IMR-90 (cell line): ENCODE data around the gene CUEDC2. TPM values are rescaled to one million over a fixed set of nuclear protein-coding genes. Genes with fewer than 3 reads are reported as not detected.
A peak's percentile ranks its signal among the peaks of the same experiment; 100 is the strongest.

Experiments used
- ATAC-seq: fragments of 200-7000 bp; cut with Tn5 transposase; 2 replicates; pipeline ENCODE4 v1.9.1; 2020; ENCODE audit warnings: low read depth, mild to moderate bottlenecking, moderate library complexity
- BruUV-seq: library from RNA; stranded (reverse); fragments of 400-500 nt; replicated peaks from 2 replicates; lab custom pipeline; 2021; lab: Mats Ljungman, UMichigan
- CTCF ChIA-PET: fragments of 300-600 bp; formaldehyde crosslinking; extraction: SDS; loops from one replicate; lab custom pipeline; 2021; ENCODE audit warnings: antibody characterized with exemption; lab: Yijun Ruan, JAX
- POLR2A ChIA-PET: fragments of 300-600 bp; sonication (Branson Sonifier 250); formaldehyde crosslinking; loops from one replicate; lab custom pipeline; 2022; ENCODE audit warnings: antibody characterized with exemption; ENCODE audit not compliant: unreplicated experiment; lab: Charles Lee
- DNase-seq: peaks from one replicate; pipeline ENCODE4 v3.0.0; 2013
- H2AFZ ChIP-seq: replicated peaks from 2 replicates; pipeline ENCODE3; 2013; ENCODE audit warnings: low read length, mild to moderate bottlenecking; ENCODE audit not compliant: poor library complexity
- H2AK5ac ChIP-seq: 2 replicates; pipeline ENCODE4 v1.6.1; 2013; ENCODE audit warnings: low read depth, low read length, inconsistent platforms
- H2AK9ac ChIP-seq: replicated peaks from 2 replicates; pipeline ENCODE3; 2013; ENCODE audit warnings: mild to moderate bottlenecking, low read depth, low read length, moderate library complexity; ENCODE audit not compliant: poor library complexity
- H2BK120ac ChIP-seq: 2 replicates; pipeline ENCODE4 v1.6.1; 2013; ENCODE audit warnings: low read depth, low read length, inconsistent platforms
- H2BK15ac ChIP-seq: 3 replicates; pipeline ENCODE4 v1.6.1; 2013; ENCODE audit warnings: low read depth, low read length, inconsistent platforms
- H2BK20ac ChIP-seq: 2 replicates; pipeline ENCODE4 v1.6.1; 2013; ENCODE audit warnings: low read depth, mild to moderate bottlenecking, inconsistent platforms, low read length, moderate library complexity
- H2BK5ac ChIP-seq: 2 replicates; pipeline ENCODE4 v1.6.1; 2013; ENCODE audit warnings: mild to moderate bottlenecking, low read depth, low read length, inconsistent platforms; ENCODE audit not compliant: poor library complexity, severe bottlenecking
- H3K14ac ChIP-seq: replicated peaks from 2 replicates; pipeline ENCODE4 v1.6.1; 2013; ENCODE audit warnings: low read depth, low read length, inconsistent platforms
- H3K18ac ChIP-seq: 2 replicates; pipeline ENCODE4 v1.6.1; 2013; ENCODE audit warnings: low read depth, low read length, control low read depth
- H3K23ac ChIP-seq: 2 replicates; pipeline ENCODE4 v1.6.1; 2013; ENCODE audit warnings: low read depth, low read length, inconsistent platforms
- H3K27ac ChIP-seq: 2 replicates; pipeline ENCODE4 v1.5.1; 2013; ENCODE audit warnings: mild to moderate bottlenecking, control low read depth, low read length; ENCODE audit not compliant: insufficient read depth
- H3K27me3 ChIP-seq: 2 replicates; pipeline ENCODE4 v1.6.1; 2013; ENCODE audit warnings: low read length; ENCODE audit not compliant: control insufficient read depth, insufficient read depth
- H3K36me3 ChIP-seq: 2 replicates; pipeline ENCODE4 v1.6.1; 2013; ENCODE audit warnings: low read length, mixed read lengths; ENCODE audit not compliant: control insufficient read depth, insufficient read depth
- H3K4ac ChIP-seq: 2 replicates; pipeline ENCODE4 v1.6.1; 2013; ENCODE audit warnings: low read depth, low read length, inconsistent platforms
- H3K4me1 ChIP-seq: 2 replicates; pipeline ENCODE4 v1.6.1; 2013; ENCODE audit warnings: low read length, mixed read lengths; ENCODE audit not compliant: control insufficient read depth, insufficient read depth
- H3K4me2 ChIP-seq: 2 replicates; pipeline ENCODE4 v1.6.1; 2013; ENCODE audit warnings: low read depth, mild to moderate bottlenecking, control low read depth, low read length, moderate library complexity
- H3K4me3 ChIP-seq: 2 replicates; pipeline ENCODE4 v1.5.1; 2013; ENCODE audit warnings: low read depth, mild to moderate bottlenecking, control low read depth, low read length, moderate library complexity; ENCODE audit not compliant: insufficient read depth
- H3K56ac ChIP-seq: 2 replicates; pipeline ENCODE4 v1.6.1; 2013; ENCODE audit warnings: low read length, inconsistent platforms; ENCODE audit not compliant: insufficient read depth; ENCODE audit errors: extremely low read depth
- H3K79me1 ChIP-seq, 2 experiments: 2 replicates each; pipeline ENCODE4 v1.6.1; 2013; ENCODE audit warnings: low read length in 2 of 2, inconsistent platforms in 1 of 2, low read depth in 1 of 2
- H3K9ac ChIP-seq: 2 replicates; pipeline ENCODE4 v1.6.1; 2013; ENCODE audit warnings: low read depth, low read length, control low read depth
- H3K9me1 ChIP-seq: 2 replicates; pipeline ENCODE4 v1.6.1; 2013; ENCODE audit warnings: low read length, inconsistent platforms; ENCODE audit not compliant: insufficient read depth
- H3K9me3 ChIP-seq: 2 replicates; pipeline ENCODE4 v1.6.1; 2013; ENCODE audit warnings: low read length; ENCODE audit not compliant: control insufficient read depth, insufficient read depth
- H4K20me1 ChIP-seq: 2 replicates; pipeline ENCODE4 v1.6.1; 2013; ENCODE audit warnings: low read length, inconsistent platforms; ENCODE audit not compliant: insufficient read depth
- H4K5ac ChIP-seq: 2 replicates; pipeline ENCODE4 v1.6.1; 2013; ENCODE audit warnings: mild to moderate bottlenecking, low read depth, low read length, control low read depth
- H4K8ac ChIP-seq, 2 experiments: 2 replicates each; pipeline ENCODE4 v1.6.1; 2013; ENCODE audit warnings: low read depth in 2 of 2, low read length in 2 of 2, control low read depth in 1 of 2, inconsistent platforms in 1 of 2
- H4K91ac ChIP-seq: 2 replicates; pipeline ENCODE4 v1.6.1; 2013; ENCODE audit warnings: low read depth, low read length, inconsistent platforms; ENCODE audit not compliant: insufficient read depth
- CHD1 ChIP-seq: IDR thresholded peaks from 2 replicates; pipeline ENCODE4 v1.6.1; 2012; ENCODE audit warnings: low read depth, low read length, improper control_type of control experiment
- USF2 ChIP-seq: fragments of 150-350 bp; IDR thresholded peaks from 2 replicates; pipeline ENCODE4 v1.6.1; 2017; ENCODE audit warnings: mild to moderate bottlenecking, antibody characterized with exemption, low read length, low read depth
- WGBS, 2 experiments: methylation state at CpG; one replicate each; pipeline versions ENCODE4 v1.1.5 to v1.1.7; 2013; ENCODE audit warnings: missing lambda C conversion rate in 2 of 2; ENCODE audit not compliant: insufficient read length in 1 of 2; ENCODE audit errors: extremely low coverage in 2 of 2; 5-methylcytosine and 5-hydroxymethylcytosine counted together
- dilution Hi-C: fragments of 300-500 bp; cut with HindIII; formaldehyde crosslinking; loops from one replicate; pipeline ENCODE4 v1.14.3; 2018; ENCODE audit warnings: low sequenced_read_pairs; ENCODE audit not compliant: unreplicated experiment
- in situ Hi-C: fragments of 300-500 bp; cut with MboI; formaldehyde crosslinking; loops from 3 replicates; pipeline ENCODE4 v1.14.3; 2019; ENCODE audit warnings: low sequenced_read_pairs, inconsistent platforms, mixed read lengths
- intact Hi-C: fragments of 100-400 bp; cut with micrococcal nuclease; formaldehyde crosslinking; loops from 2 replicates; pipeline ENCODE4 v1.10.0; 2022
- polyA plus RNA-seq, 3 experiments: library from polyadenylated mRNA; depleted of rRNA; stranded (reverse); fragments of >200 nt; gene quantifications; 2 replicates each; pipeline ENCODE4 v1.2.3, GENCODE V29; 2012; ENCODE audit warnings: low replicate concordance in 1 of 3
- total RNA-seq: library from RNA; depleted of rRNA; stranded (reverse); fragments of >200 nt; gene quantifications from 2 replicates; pipeline ENCODE4 v1.2.3, GENCODE V29; 2012

CUEDC2 gene
- total and polyA plus RNA-seq, 2 of the 4 experiments (the other 2 are of a cell fraction): 55.7 to 84.9 TPM

- H2BK5ac ChIP-seq: no peak overlapping the region
- peak overlapping the region; percentile 85 for H2AFZ ChIP-seq
- peaks cover 13% of the 10 kb centered on the region for H3K4me1 ChIP-seq
- H3K9ac ChIP-seq: peak overlapping the region; percentile 48
- H3K56ac ChIP-seq: no peak overlapping the region
- no peaks in the 10 kb centered on the region for H3K36me3 ChIP-seq
- peak overlapping the region; percentile 7; the same call in 1 of the 2 replicates for H3K4me3 ChIP-seq
- no peak overlapping the region for H3K14ac ChIP-seq
- ATAC-seq (no peak), DNase-seq (no peak)
- no peak overlapping the region for H4K91ac ChIP-seq
- H3K18ac ChIP-seq: no peak overlapping the region
- ChIA-PET CTCF (no interaction called here), POLR2A (interaction anchor here (0.6 kb wide), 1 partner anchor 17 kb away, joined by 5 read pairs; no protein-coding TSS in a partner anchor)
- WGBS, 2 experiments: no CpG with 5 or more reads among the region's 14 CpGs
- intact Hi-C loops: no loop called here
- H3K9me3 ChIP-seq: no peaks in the 10 kb centered on the region
- H3K23ac ChIP-seq: no peak overlapping the region
- no peak overlapping the region; the same call in 1 of the 2 replicates for H3K4ac ChIP-seq
- no peak for TF ChIP-seq CHD1
- TF ChIP-seq USF2: 0 out of 2 replicates have a peak, but pooled peaks have one; percentile 21
- peak overlapping the region; percentile 87 for H4K5ac ChIP-seq
- H2AK9ac ChIP-seq: no peak overlapping the region
- H3K27ac ChIP-seq: no peak overlapping the region
- H2BK15ac ChIP-seq: no peak overlapping the region; the same call in 2 of the 3 replicates
- no peak overlapping the region for H2BK20ac ChIP-seq
- peak overlapping the region; percentile 66 for H3K4me2 ChIP-seq
- no peaks in the 10 kb centered on the region for H3K27me3 ChIP-seq
- peaks cover 5% of the 10 kb centered on the region; the same call in 1 of the 2 replicates for H3K9me1 ChIP-seq
- in situ Hi-C loops: no loop called here
- H4K8ac ChIP-seq: peak overlapping the region; percentile 34 to 94; a peak in 3 of 4 replicates
- dilution Hi-C loops: no loop called here
- H2BK120ac ChIP-seq: no peak overlapping the region
- no peak overlapping the region for H2AK5ac ChIP-seq
- no peaks in the 10 kb centered on the region for H4K20me1 ChIP-seq
- peaks cover 6 to 14% of the 10 kb centered on the region in 2 experiments; a peak in 3 of 4 replicates for H3K79me1 ChIP-seq
- BruUV-seq: no TSS peak
Measured at GRCh38 chr10:102435529-102436233, 3.3 kb upstream of the CUEDC2 start.
